SK-N-SH (cell line): ENCODE measurements around the gene TSFM. TPM values are rescaled to one million over a fixed set of nuclear protein-coding genes. Genes with fewer than 3 reads are reported as not detected.

Experiments
- CTCF ChIA-PET: fragments of 300-600, 350-600 bp; formaldehyde crosslinking; extraction: SDS; loops from one replicate; lab custom pipeline; 2021; lab: Yijun Ruan, JAX
- POLR2A ChIA-PET: fragments of 350-600 bp; sonication (Branson Sonifier 250); formaldehyde crosslinking; extraction: SDS; loops from one replicate; lab custom pipeline; 2020; ENCODE audit warnings: antibody characterized with exemption, inconsistent platforms; lab: Yijun Ruan, JAX
- DNase-seq: peaks from one replicate; pipeline ENCODE4 v3.0.0; 2012
- H2AFZ ChIP-seq: fragments of 200-600 bp; sonication (generic); 2 replicates; pipeline ENCODE4 v1.8.1; 2016; ENCODE audit warnings: antibody characterized with exemption, mild to moderate bottlenecking, low read depth
- H3F3A ChIP-seq: fragments of 200-600 bp; sonication (generic); replicated peaks from 2 replicates; pipeline ENCODE3; 2016; ENCODE audit warnings: antibody characterized with exemption, mild to moderate bottlenecking; ENCODE audit not compliant: insufficient read depth
- H3K27ac ChIP-seq, 2 experiments: fragments of 200-500 bp in 1 of 2; fragments of 200-600 bp in 1 of 2; sonication (Bioruptor generic) in 1 of 2; sonication (generic), shearing (Covaris generic) in 1 of 2; 2 replicates each; pipeline versions ENCODE4 v1.5.1 to v1.6.1; 2014 to 2016; ENCODE audit warnings: low read depth in 2 of 2, inconsistent platforms in 1 of 2, low read length in 1 of 2, mild to moderate bottlenecking in 1 of 2, mixed read lengths in 1 of 2
- H3K27me3 ChIP-seq: fragments of 200-600 bp; sonication (generic), shearing (Covaris generic); 2 replicates; pipeline ENCODE4 v1.6.1; 2016; ENCODE audit warnings: mixed run types; ENCODE audit not compliant: insufficient read depth
- H3K36me3 ChIP-seq, 2 experiments: fragments of 200-500 bp in 1 of 2; fragments of 200-600 bp in 1 of 2; sonication (Bioruptor generic) in 1 of 2; sonication (generic) in 1 of 2; replicated peaks in 1 of 2; 2 replicates each; pipeline versions ENCODE3 to v1.5.1; 2014 to 2016; ENCODE audit warnings: low read length in 1 of 2, mild to moderate bottlenecking in 1 of 2; ENCODE audit not compliant: insufficient read depth in 2 of 2, control insufficient read depth in 1 of 2
- H3K4me1 ChIP-seq, 2 experiments: fragments of 200-500 bp in 1 of 2; fragments of 200-600 bp in 1 of 2; sonication (Bioruptor generic) in 1 of 2; sonication (generic), shearing (Covaris generic) in 1 of 2; 2 replicates each; pipeline versions ENCODE4 v1.5.1 to v1.6.1; 2014 to 2016; ENCODE audit warnings: low read depth in 1 of 2, low read length in 1 of 2, mixed run types in 1 of 2; ENCODE audit not compliant: insufficient read depth in 2 of 2, control insufficient read depth in 1 of 2
- H3K4me2 ChIP-seq: fragments of 200-600 bp; sonication (generic), shearing (Covaris generic); 2 replicates; pipeline ENCODE4 v1.6.1; 2017; ENCODE audit warnings: mixed run types
- H3K4me3 ChIP-seq, 2 experiments: fragments of 200-500 bp in 1 of 2; fragments of 200-600 bp in 1 of 2; sonication (Bioruptor generic) in 1 of 2; sonication (generic), shearing (Covaris generic) in 1 of 2; 2 replicates each; pipeline versions ENCODE4 v1.5.1 to v1.8.1; 2014 to 2016; ENCODE audit warnings: low read depth in 2 of 2, inconsistent platforms in 1 of 2, low read length in 1 of 2, mild to moderate bottlenecking in 1 of 2, mixed read lengths in 1 of 2, moderate library complexity in 1 of 2
- H3K79me2 ChIP-seq: fragments of 200-600 bp; sonication (generic); 2 replicates; pipeline ENCODE4 v1.8.1; 2017; ENCODE audit warnings: mild to moderate bottlenecking; ENCODE audit not compliant: insufficient read depth
- H3K9ac ChIP-seq: fragments of 200-600 bp; sonication (generic); 2 replicates; pipeline ENCODE4 v1.6.1; 2017; ENCODE audit warnings: mixed run types
- H3K9me2 ChIP-seq: fragments of 200-600 bp; sonication (generic); 2 replicates; pipeline ENCODE4 v1.6.1; 2017; ENCODE audit warnings: mixed run types
- H3K9me3 ChIP-seq: fragments of 200-600 bp; sonication (generic); 2 replicates; pipeline ENCODE4 v1.6.1; 2017; ENCODE audit warnings: mixed run types, mild to moderate bottlenecking, moderate library complexity
- H4K20me1 ChIP-seq: fragments of 200-600 bp; sonication (generic); 2 replicates; pipeline ENCODE4 v1.6.1; 2017; ENCODE audit warnings: mild to moderate bottlenecking, mixed run types; ENCODE audit not compliant: insufficient read depth
- ELF1 ChIP-seq: IDR thresholded peaks from 2 replicates; pipeline ENCODE4 v1.4.0; 2012
- FOXM1 ChIP-seq: IDR thresholded peaks from 2 replicates; pipeline ENCODE4 v1.4.0; 2012; ENCODE audit warnings: low read depth, mild to moderate bottlenecking
- GATA2 ChIP-seq: sonication (generic); formaldehyde crosslinking; IDR thresholded peaks from 2 replicates; pipeline ENCODE4 v1.5.0; 2020; ENCODE audit warnings: mild to moderate bottlenecking, missing genetic modification reagents
- NFIC ChIP-seq: IDR thresholded peaks from 2 replicates; pipeline ENCODE4 v1.4.0; 2012; ENCODE audit warnings: borderline replicate concordance
- NRF1 ChIP-seq: IDR thresholded peaks from 2 replicates; pipeline ENCODE4 v1.6.1; 2012; ENCODE audit warnings: low read depth, mild to moderate bottlenecking, low read length
- POLR2AphosphoS5 ChIP-seq: IDR thresholded peaks from 2 replicates; pipeline ENCODE4 v1.6.1; 2012; ENCODE audit warnings: low read depth, low read length
- REST ChIP-seq: IDR thresholded peaks from 2 replicates; pipeline ENCODE4 v1.6.1; 2012; ENCODE audit warnings: mild to moderate bottlenecking, low read depth, low read length, moderate library complexity
- RFX5 ChIP-seq: IDR thresholded peaks from 2 replicates; pipeline ENCODE4 v1.6.1; 2012; ENCODE audit warnings: mild to moderate bottlenecking, improper control_type of control experiment, low read length
- RXRA ChIP-seq: IDR thresholded peaks from 2 replicates; pipeline ENCODE4 v1.4.0; 2012; ENCODE audit warnings: low read depth, mild to moderate bottlenecking, borderline replicate concordance
- TCF12 ChIP-seq: IDR thresholded peaks from 2 replicates; pipeline ENCODE4 v1.4.0; 2012
- WGBS: methylation state at CpG from one replicate; pipeline ENCODE4 v1.1.6; 2017; ENCODE audit warnings: low lambda C conversion rate; 5-methylcytosine and 5-hydroxymethylcytosine counted together
- polyA plus RNA-seq, 3 experiments: library from polyadenylated mRNA; depleted of rRNA; stranded (reverse); fragments of >200 nt; gene quantifications; 2 replicates each; pipeline ENCODE4 v1.2.3, GENCODE V29; 2012
- TF ChIP-seq, protein P1 (sequence below): fragments of 200-600 bp; sonication (generic); IDR thresholded peaks from 2 replicates; pipeline ENCODE4 v1.6.1; 2017; ENCODE audit warnings: antibody characterized with exemption, mild to moderate bottlenecking, moderate library complexity
- TF ChIP-seq, protein P2 (sequence below): fragments of 150-350 bp; IDR thresholded peaks from 2 replicates; pipeline ENCODE4 v1.6.1; 2016; ENCODE audit warnings: mild to moderate bottlenecking, low read depth, low read length
- TF ChIP-seq, protein P3 (sequence below): IDR thresholded peaks from 2 replicates; pipeline ENCODE4 v1.4.0; 2012; ENCODE audit warnings: low read depth

Gene TSFM
- polyA plus RNA-seq, 1 of the 3 experiments (the other 2 are of a cell fraction) = 28.7 TPM

DNA sequence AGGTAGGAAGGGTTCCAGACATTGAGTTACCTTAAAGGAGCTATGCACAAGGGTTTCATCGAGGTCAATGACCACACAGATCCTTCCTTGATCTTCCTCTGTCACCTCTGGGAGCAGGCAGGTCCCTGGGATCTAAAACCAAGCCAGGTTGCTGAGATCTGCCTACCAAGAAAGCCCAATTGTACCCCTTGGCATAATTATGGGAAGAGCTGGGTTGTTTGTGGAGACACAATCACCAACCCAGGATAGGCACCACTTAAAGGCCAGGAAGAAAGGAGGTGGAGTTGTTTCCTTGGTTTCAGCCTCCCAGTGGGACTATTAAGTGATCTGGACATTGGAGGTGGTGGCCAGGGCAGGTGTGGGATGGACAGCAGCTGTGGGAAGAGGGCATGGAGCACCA lies 44.4 kb downstream of the TSFM start:
- POLR2A ChIA-PET = no interaction called here
- H3K79me2 ChIP-seq = peaks cover 60% of the 10 kb centered on the region

More for the DNA sequence above, 44.4 kb downstream of the TSFM start:
- no peak for DNase-seq
- Histone ChIP-seq H3K9ac (no peak overlapping the region), H3K27ac (no peak overlapping the region), H3K9me2 (no peaks in the 10 kb centered on the region), H2AFZ (no peak overlapping the region), H3K4me1 (peaks cover 5 to 6% of the 10 kb centered on the region in 2 experiments; a peak in 2 of 4 replicates), H3K27me3 (no peaks in the 10 kb centered on the region), H3K36me3 (peaks cover 55 to 70% of the 10 kb centered on the region in 2 experiments), H3K4me2 (no peak overlapping the region), H3F3A (peaks cover 4% of the 10 kb centered on the region), H3K9me3 (no peaks in the 10 kb centered on the region), H4K20me1 (peaks cover 77% of the 10 kb centered on the region), H3K4me3 (no peak overlapping the region)
- 53% methylated on average over 1 of the region's 1 CpG for WGBS
- TF ChIP-seq NFIC (no peak), TCF12 (no peak), RFX5 (no peak), ELF1 (no peak), FOXM1 (no peak), RXRA (no peak), REST (no peak), GATA2 (CRISPR knock-in tag) (no peak), NRF1 (no peak), POLR2AphosphoS5 (no peak)
- TF ChIP-seq, protein P1, sequence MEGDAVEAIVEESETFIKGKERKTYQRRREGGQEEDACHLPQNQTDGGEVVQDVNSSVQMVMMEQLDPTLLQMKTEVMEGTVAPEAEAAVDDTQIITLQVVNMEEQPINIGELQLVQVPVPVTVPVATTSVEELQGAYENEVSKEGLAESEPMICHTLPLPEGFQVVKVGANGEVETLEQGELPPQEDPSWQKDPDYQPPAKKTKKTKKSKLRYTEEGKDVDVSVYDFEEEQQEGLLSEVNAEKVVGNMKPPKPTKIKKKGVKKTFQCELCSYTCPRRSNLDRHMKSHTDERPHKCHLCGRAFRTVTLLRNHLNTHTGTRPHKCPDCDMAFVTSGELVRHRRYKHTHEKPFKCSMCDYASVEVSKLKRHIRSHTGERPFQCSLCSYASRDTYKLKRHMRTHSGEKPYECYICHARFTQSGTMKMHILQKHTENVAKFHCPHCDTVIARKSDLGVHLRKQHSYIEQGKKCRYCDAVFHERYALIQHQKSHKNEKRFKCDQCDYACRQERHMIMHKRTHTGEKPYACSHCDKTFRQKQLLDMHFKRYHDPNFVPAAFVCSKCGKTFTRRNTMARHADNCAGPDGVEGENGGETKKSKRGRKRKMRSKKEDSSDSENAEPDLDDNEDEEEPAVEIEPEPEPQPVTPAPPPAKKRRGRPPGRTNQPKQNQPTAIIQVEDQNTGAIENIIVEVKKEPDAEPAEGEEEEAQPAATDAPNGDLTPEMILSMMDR = no peak
- TF ChIP-seq, protein P2, sequence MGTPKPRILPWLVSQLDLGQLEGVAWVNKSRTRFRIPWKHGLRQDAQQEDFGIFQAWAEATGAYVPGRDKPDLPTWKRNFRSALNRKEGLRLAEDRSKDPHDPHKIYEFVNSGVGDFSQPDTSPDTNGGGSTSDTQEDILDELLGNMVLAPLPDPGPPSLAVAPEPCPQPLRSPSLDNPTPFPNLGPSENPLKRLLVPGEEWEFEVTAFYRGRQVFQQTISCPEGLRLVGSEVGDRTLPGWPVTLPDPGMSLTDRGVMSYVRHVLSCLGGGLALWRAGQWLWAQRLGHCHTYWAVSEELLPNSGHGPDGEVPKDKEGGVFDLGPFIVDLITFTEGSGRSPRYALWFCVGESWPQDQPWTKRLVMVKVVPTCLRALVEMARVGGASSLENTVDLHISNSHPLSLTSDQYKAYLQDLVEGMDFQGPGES = no peak
- TF ChIP-seq, protein P3, sequence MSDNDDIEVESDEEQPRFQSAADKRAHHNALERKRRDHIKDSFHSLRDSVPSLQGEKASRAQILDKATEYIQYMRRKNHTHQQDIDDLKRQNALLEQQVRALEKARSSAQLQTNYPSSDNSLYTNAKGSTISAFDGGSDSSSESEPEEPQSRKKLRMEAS = no peak
- CTCF ChIA-PET = interaction anchor here (0.7 to 4.3 kb wide), 6 partner anchors 12 to 116 kb away, joined by 3 to 34 read pairs (median 5); no protein-coding TSS in a partner anchor
